H1 (cell line): ENCODE data around the gene C2orf76. TPM values are rescaled to one million over a fixed set of nuclear protein-coding genes. Genes with fewer than 3 reads are reported as not detected.

ENCODE experiments used
- EP300 ChIP-seq, 2 experiments: IDR thresholded peaks; 1 replicate in 1 of 2; 2 replicates in 1 of 2; pipeline ENCODE4 v1.6.1; 2011 to 2012; ENCODE audit warnings: low read depth in 2 of 2, low read length in 2 of 2, mild to moderate bottlenecking in 2 of 2, borderline replicate concordance in 1 of 2, inconsistent platforms in 1 of 2, moderate library complexity in 1 of 2
- FOSL1 ChIP-seq: IDR thresholded peaks from 2 replicates; pipeline ENCODE4 v1.6.1; 2011; ENCODE audit warnings: mild to moderate bottlenecking, low read depth, low read length, moderate library complexity; ENCODE audit not compliant: insufficient read depth
- HDAC2 ChIP-seq, 2 experiments: fragments of 300-600 bp in 1 of 2; sonication (generic) in 1 of 2; IDR thresholded peaks; 2 replicates each; pipeline ENCODE4 v1.6.1; 2011 to 2012; ENCODE audit warnings: low read depth in 2 of 2, low read length in 2 of 2, mild to moderate bottlenecking in 2 of 2, moderate library complexity in 2 of 2, borderline replicate concordance in 1 of 2, inconsistent platforms in 1 of 2
- MAFK ChIP-seq: IDR thresholded peaks from 2 replicates; pipeline ENCODE4 v1.6.1; 2012; ENCODE audit warnings: low read depth, mild to moderate bottlenecking, improper control_type of control experiment, low read length
- NRF1 ChIP-seq: IDR thresholded peaks from 2 replicates; pipeline ENCODE4 v1.6.1; 2011; ENCODE audit warnings: mild to moderate bottlenecking, low read depth, low read length, improper control_type of control experiment
- POLR2AphosphoS5 ChIP-seq: IDR thresholded peaks from 2 replicates; pipeline ENCODE4 v1.6.1; 2011; ENCODE audit warnings: low read depth, low read length
- RBBP5 ChIP-seq: IDR thresholded peaks from 2 replicates; pipeline ENCODE4 v1.7.1; 2012; ENCODE audit warnings: low read depth, mild to moderate bottlenecking, inconsistent platforms, low read length, moderate library complexity, borderline replicate concordance
- SIN3A ChIP-seq, 2 experiments: IDR thresholded peaks in 1 of 2; conservative IDR thresholded peaks in 1 of 2; 2 replicates each; pipeline ENCODE4 v1.6.1; 2011 to 2012; ENCODE audit warnings: low read length in 2 of 2, improper control_type of control experiment in 1 of 2, low read depth in 1 of 2, mild to moderate bottlenecking in 1 of 2
- SP2 ChIP-seq: IDR thresholded peaks from 2 replicates; pipeline ENCODE4 v1.6.1; 2012; ENCODE audit warnings: mild to moderate bottlenecking, low read length, inconsistent platforms
- TAF1 ChIP-seq: IDR thresholded peaks from 2 replicates; pipeline ENCODE4 v1.6.1; 2011; ENCODE audit warnings: mild to moderate bottlenecking, low read depth, low read length
- TAF7 ChIP-seq: optimal IDR thresholded peaks from 2 replicates; pipeline ENCODE3; 2011; ENCODE audit warnings: low read depth, mild to moderate bottlenecking, inconsistent platforms, low read length, moderate library complexity, borderline replicate concordance
- TBP ChIP-seq: IDR thresholded peaks from 2 replicates; pipeline ENCODE4 v1.6.1; 2011; ENCODE audit warnings: low read depth, low read length, improper control_type of control experiment
- polyA plus RNA-seq, 7 experiments: library from polyadenylated mRNA; depleted of rRNA in 3 of 7; stranded (reverse) in 5 of 7; unstranded in 2 of 7; fragments of >200 nt in 5 of 7; fragments of 200-250 nt in 2 of 7; gene quantifications; 1 replicate in 5 of 7; 2 replicates in 1 of 7; 4 replicates in 1 of 7; pipeline versions ENCODE4 v1.2.1 to v1.2.3, GENCODE V29; 2011 to 2013; ENCODE audit warnings: missing spikeins in 2 of 7, mixed read lengths in 2 of 7
- total RNA-seq: library from RNA; stranded (reverse); fragmentation: NEBNext Ultra II Directional; extraction: Animal tissue kit (Norgen Biotek cat#: 25700); gene quantifications from 2 replicates; pipeline ENCODE4 v1.2.1, GENCODE V29; 2021
- TF ChIP-seq, protein P1 (sequence below): IDR thresholded peaks from 2 replicates; pipeline ENCODE4 v1.6.1; 2012; ENCODE audit warnings: inconsistent platforms
- TF ChIP-seq, protein P2 (sequence below): IDR thresholded peaks from 2 replicates; pipeline ENCODE4 v1.6.1; 2012; ENCODE audit warnings: inconsistent platforms
- TF ChIP-seq, protein P3 (sequence below): IDR thresholded peaks from 2 replicates; pipeline ENCODE4 v1.6.1; 2011; ENCODE audit warnings: low read length, improper control_type of control experiment
- TF ChIP-seq, protein P4 (sequence below): IDR thresholded peaks from 2 replicates; pipeline ENCODE4 v1.6.1; 2011; ENCODE audit warnings: low read depth, mild to moderate bottlenecking, low read length; ENCODE audit not compliant: insufficient read depth

The C2orf76 gene
- total and polyA plus RNA-seq, 2 of the 8 experiments (the other 6 are each of a cell fraction or from before 2014, with no cell fraction given): 4.4 to 5.0 TPM

DNA sequence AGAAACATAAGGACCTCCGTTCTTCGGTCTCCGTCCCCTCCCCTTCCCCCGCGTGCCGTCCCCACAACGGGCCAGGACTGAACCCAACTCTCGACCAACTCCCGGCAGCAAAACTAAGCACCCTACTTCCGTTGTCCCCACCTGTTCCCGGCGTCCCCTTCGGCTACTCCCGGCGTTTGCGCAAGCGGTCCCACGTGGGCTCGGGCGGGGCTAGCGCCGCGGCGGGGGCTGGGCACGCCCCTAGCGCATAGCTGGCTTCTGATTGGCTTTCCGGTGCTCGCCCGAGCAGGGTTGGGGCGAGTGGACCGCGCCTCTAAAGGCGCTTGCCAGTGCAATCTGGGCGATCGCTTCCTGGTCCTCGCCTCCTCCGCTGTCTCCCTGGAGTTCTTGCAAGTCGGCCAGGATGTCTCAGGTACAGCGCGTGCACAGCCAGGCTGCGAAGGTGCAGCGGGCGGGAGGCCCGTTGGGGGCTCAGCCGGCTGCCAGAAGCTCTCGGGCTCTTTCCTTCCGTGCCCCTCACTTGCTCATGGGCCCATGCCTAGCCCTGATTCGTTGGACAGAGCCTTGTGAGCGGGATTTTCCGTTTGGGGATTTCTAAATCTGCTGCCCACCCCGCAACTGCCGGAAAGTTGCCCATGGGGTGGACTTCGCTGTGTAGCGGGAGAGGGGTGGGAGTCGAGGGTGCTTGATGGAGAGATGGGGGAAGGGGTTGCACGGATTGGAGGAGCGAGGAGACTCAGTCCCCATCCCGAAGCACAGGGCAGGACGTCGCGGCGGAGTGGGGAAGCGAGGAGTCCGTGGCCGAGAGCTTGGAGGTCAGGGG is at the start of gene C2orf76, which contains the start of gene DBI (continued):
- peak; percentile 95 for TF ChIP-seq TAF1
- TF ChIP-seq RBBP5: peak; percentile 30; the same call in 1 of the 2 replicates
- TF ChIP-seq TBP: peak; percentile 89
- no peak for TF ChIP-seq MAFK
- peak; percentile 37 for TF ChIP-seq NRF1
- TF ChIP-seq FOSL1: no peak
- TF ChIP-seq HDAC2 (IDR thresholded peaks at IDR 0.05; ENCODE audit: borderline replicate concordance in 1 of 2, low read depth in 2 of 2, low read length in 2 of 2): peak in 1 of 2 experiments; percentile 69; a peak in 1 of 4 replicates
- TF ChIP-seq, protein P1, sequence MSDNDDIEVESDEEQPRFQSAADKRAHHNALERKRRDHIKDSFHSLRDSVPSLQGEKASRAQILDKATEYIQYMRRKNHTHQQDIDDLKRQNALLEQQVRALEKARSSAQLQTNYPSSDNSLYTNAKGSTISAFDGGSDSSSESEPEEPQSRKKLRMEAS: peak; percentile 79
- TF ChIP-seq, protein P2, sequence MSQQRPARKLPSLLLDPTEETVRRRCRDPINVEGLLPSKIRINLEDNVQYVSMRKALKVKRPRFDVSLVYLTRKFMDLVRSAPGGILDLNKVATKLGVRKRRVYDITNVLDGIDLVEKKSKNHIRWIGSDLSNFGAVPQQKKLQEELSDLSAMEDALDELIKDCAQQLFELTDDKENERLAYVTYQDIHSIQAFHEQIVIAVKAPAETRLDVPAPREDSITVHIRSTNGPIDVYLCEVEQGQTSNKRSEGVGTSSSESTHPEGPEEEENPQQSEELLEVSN: peak; percentile 63; the same call in 1 of the 2 replicates
- TF ChIP-seq, protein P3, sequence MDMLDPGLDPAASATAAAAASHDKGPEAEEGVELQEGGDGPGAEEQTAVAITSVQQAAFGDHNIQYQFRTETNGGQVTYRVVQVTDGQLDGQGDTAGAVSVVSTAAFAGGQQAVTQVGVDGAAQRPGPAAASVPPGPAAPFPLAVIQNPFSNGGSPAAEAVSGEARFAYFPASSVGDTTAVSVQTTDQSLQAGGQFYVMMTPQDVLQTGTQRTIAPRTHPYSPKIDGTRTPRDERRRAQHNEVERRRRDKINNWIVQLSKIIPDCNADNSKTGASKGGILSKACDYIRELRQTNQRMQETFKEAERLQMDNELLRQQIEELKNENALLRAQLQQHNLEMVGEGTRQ: peak; percentile 79
- TF ChIP-seq, protein P4, sequence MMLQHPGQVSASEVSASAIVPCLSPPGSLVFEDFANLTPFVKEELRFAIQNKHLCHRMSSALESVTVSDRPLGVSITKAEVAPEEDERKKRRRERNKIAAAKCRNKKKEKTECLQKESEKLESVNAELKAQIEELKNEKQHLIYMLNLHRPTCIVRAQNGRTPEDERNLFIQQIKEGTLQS: 0 out of 2 replicates have a peak, but pooled peaks have one; percentile 48
- peak in 1 of 2 experiments; percentile 64; a peak in 1 of 3 replicates for TF ChIP-seq EP300 (IDR thresholded peaks at IDR 0.05; ENCODE audit: borderline replicate concordance in 1 of 2, low read depth in 2 of 2, low read length in 2 of 2)
- peak; percentile 93 for TF ChIP-seq POLR2AphosphoS5
- no peak for TF ChIP-seq SP2
- TF ChIP-seq TAF7: peak; percentile 92
- TF ChIP-seq SIN3A (conservative IDR thresholded peaks at IDR 0.05 in 1 of 2, IDR thresholded peaks at IDR 0.05 in 1 of 2; ENCODE audit: low read depth in 1 of 2, low read length in 2 of 2): peak in 1 of 2 experiments; percentile 79; a peak in 2 of 4 replicates
